ENCODE measurements around the gene MAP3K20.

DNA sequence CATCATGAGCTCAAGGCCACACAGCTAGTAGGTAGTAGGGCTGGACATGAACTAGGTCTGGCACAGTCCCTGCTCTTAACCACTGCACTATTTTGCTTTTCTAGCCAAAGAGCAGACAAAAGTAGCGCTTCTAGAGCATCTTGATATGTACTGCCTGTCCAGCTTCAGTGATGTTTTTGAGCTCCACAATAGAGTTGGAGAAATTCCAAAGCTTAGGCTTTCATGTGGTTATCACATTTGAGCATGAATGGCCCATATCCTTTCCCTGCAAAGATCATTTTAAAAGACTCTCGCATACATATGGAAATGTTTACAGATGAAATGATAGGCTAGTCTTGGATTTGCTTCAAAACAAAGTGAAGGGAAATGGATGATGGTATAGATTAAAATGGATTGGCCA, 128.7 kb downstream of the MAP3K20 start:
- TF ChIP-seq, protein P1, sequence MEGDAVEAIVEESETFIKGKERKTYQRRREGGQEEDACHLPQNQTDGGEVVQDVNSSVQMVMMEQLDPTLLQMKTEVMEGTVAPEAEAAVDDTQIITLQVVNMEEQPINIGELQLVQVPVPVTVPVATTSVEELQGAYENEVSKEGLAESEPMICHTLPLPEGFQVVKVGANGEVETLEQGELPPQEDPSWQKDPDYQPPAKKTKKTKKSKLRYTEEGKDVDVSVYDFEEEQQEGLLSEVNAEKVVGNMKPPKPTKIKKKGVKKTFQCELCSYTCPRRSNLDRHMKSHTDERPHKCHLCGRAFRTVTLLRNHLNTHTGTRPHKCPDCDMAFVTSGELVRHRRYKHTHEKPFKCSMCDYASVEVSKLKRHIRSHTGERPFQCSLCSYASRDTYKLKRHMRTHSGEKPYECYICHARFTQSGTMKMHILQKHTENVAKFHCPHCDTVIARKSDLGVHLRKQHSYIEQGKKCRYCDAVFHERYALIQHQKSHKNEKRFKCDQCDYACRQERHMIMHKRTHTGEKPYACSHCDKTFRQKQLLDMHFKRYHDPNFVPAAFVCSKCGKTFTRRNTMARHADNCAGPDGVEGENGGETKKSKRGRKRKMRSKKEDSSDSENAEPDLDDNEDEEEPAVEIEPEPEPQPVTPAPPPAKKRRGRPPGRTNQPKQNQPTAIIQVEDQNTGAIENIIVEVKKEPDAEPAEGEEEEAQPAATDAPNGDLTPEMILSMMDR (IDR thresholded peaks at IDR 0.05; ENCODE audit: extremely low read depth in 1 of 2, insufficient read depth in 1 of 2, low read depth in 1 of 2, low read length in 2 of 2), result no peak
- TF ChIP-seq EZH2 (IDR thresholded peaks at IDR 0.05; ENCODE audit: borderline replicate concordance, low read depth, low read length, severe bottlenecking) (no peak), MYC (IDR thresholded peaks at IDR 0.05; ENCODE audit: low read depth, low read length) (no peak), POLR2A (IDR thresholded peaks at IDR 0.05; ENCODE audit: low read depth, low read length) (no peak)
